AG04449 (cell line): ENCODE results near the gene LINC00237.
A peak's percentile ranks its signal among the peaks of the same experiment; 100 is the strongest.

Experiments
- CTCF ChIA-PET: fragments of 350-600 bp; formaldehyde crosslinking; extraction: SDS; loops from one replicate; lab custom pipeline; 2021; ENCODE audit warnings: antibody characterized with exemption; lab: Yijun Ruan, JAX
- POLR2A ChIA-PET: fragments of 400-600, 350-600 bp; formaldehyde crosslinking; extraction: SDS; loops from one replicate; lab custom pipeline; 2020; ENCODE audit warnings: antibody characterized with exemption, inconsistent platforms; lab: Yijun Ruan, JAX
- DNase-seq: peaks from one replicate; pipeline ENCODE4 v3.0.0-alpha.2; 2010; ENCODE audit warnings: low read depth, low spot score
- H3K4me3 ChIP-seq: 2 replicates; pipeline ENCODE4 v1.5.1; 2011; ENCODE audit warnings: low read depth, mild to moderate bottlenecking, control low read depth, low read length
- TF ChIP-seq, protein P1 (sequence below): IDR thresholded peaks from one replicate; pipeline ENCODE4 v1.5.1; 2011; ENCODE audit warnings: mild to moderate bottlenecking, moderate library complexity, low read length, control low read depth, inconsistent platforms; ENCODE audit not compliant: insufficient read depth; ENCODE audit errors: missing control alignments

Gene LINC00237

GRCh38 chr20:21050710-21051109 is 55.4 kb downstream of the LINC00237 start:
- POLR2A ChIA-PET, result no interaction called here
- H3K4me3 ChIP-seq, result no peak overlapping the region
- DNase-seq, result no peak
- CTCF ChIA-PET, result no interaction called here
- TF ChIP-seq, protein P1, sequence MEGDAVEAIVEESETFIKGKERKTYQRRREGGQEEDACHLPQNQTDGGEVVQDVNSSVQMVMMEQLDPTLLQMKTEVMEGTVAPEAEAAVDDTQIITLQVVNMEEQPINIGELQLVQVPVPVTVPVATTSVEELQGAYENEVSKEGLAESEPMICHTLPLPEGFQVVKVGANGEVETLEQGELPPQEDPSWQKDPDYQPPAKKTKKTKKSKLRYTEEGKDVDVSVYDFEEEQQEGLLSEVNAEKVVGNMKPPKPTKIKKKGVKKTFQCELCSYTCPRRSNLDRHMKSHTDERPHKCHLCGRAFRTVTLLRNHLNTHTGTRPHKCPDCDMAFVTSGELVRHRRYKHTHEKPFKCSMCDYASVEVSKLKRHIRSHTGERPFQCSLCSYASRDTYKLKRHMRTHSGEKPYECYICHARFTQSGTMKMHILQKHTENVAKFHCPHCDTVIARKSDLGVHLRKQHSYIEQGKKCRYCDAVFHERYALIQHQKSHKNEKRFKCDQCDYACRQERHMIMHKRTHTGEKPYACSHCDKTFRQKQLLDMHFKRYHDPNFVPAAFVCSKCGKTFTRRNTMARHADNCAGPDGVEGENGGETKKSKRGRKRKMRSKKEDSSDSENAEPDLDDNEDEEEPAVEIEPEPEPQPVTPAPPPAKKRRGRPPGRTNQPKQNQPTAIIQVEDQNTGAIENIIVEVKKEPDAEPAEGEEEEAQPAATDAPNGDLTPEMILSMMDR, result no peak

DNA sequence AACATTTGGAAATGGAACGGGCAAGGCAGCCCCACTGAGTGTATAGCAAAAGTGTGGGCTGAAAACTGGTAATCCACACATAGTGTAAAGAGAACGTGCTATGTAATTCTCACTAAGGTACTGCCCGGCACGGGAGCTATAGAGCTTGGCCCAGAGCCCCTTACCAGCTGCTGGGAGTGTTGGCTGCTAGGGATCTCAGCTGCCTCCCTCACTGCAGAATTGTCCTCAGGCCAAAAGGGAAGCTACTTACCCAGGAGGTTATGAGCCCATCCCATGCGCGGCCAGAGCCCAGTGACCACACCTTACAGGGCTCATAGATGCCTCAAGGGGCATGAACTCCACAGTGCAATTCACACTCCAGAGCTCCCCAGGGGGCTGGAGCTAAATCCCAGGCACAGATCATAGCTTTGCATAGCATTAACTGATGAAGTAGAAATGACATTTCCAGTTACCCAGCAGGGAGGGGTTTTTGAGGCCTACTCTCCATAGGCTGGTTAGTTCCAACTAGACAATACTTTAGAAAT is 56.8 kb downstream of the LINC00237 start:
- no peak for DNase-seq
- POLR2A ChIA-PET, result no interaction called here
- TF ChIP-seq, protein P1, result no peak
- no peak overlapping the region for H3K4me3 ChIP-seq
- CTCF ChIA-PET, result interaction anchor here (1.3 to 1.5 kb wide), 3 partner anchors 9 to 454 kb away, joined by 3 read pairs; no protein-coding TSS in a partner anchor

- TF ChIP-seq, protein P1, result peak; percentile 55
- CTCF ChIA-PET, result interaction anchor here (0.6 to 1.5 kb wide), 4 partner anchors 9 to 455 kb away, joined by 3 read pairs; no protein-coding TSS in a partner anchor
- DNase-seq, result no peak
- POLR2A ChIA-PET, result no interaction called here
- H3K4me3 ChIP-seq, result no peak overlapping the region
These were observed 57.3 kb downstream of the LINC00237 start for GRCh38 chr20:21048841-21049273.

GRCh38 chr20:21047981-21048380 is 58.2 kb downstream of the LINC00237 start:
- H3K4me3 ChIP-seq, result no peak overlapping the region
- no peak for DNase-seq
- POLR2A ChIA-PET, result no interaction called here
- CTCF ChIA-PET, result interaction anchor here (0.9 kb wide), 1 partner anchor 11 kb away, joined by 4 read pairs; no protein-coding TSS in a partner anchor
- TF ChIP-seq, protein P1, result no peak

GRCh38 chr20:21046413-21047070 is 59.6 kb downstream of the LINC00237 start:
- CTCF ChIA-PET, result interaction anchor here (1.0 kb wide), 1 partner anchor 189 kb away, joined by 4 read pairs; no protein-coding TSS in a partner anchor

More at GRCh38 chr20:21046413-21047070, 59.6 kb downstream of the LINC00237 start:
- POLR2A ChIA-PET, result no interaction called here
- TF ChIP-seq, protein P1, result no peak
- no peak for DNase-seq
- H3K4me3 ChIP-seq, result no peak overlapping the region
